Endothelial cell of umbilical vein (primary cell): ENCODE results near the gene SNAPC4. TPM values are rescaled to one million over a fixed set of nuclear protein-coding genes. Genes with fewer than 3 reads are reported as not detected.

ENCODE experiments used
- BruUV-seq: library from RNA; stranded (reverse); fragments of 400-500 nt; replicated peaks from 2 replicates; lab custom pipeline; 2021; lab: Mats Ljungman, UMichigan
- CTCF ChIA-PET: fragments of 300-600, 350-600 bp; sonication (Branson Sonifier 250); formaldehyde crosslinking; loops from one replicate; lab custom pipeline; 2021; ENCODE audit warnings: antibody characterized with exemption, inconsistent platforms; lab: Charles Lee
- POLR2A ChIA-PET: fragments of 300-600, 350-600 bp; sonication (Branson Sonifier 250); formaldehyde crosslinking; loops from one replicate; lab custom pipeline; 2021; ENCODE audit warnings: antibody characterized with exemption, inconsistent platforms; lab: Charles Lee
- DNase-seq: peaks from one replicate; pipeline ENCODE4 v3.0.0-alpha.2; 2011; ENCODE audit warnings: low read depth, low spot score
- FAIRE-seq: peaks from 2 replicates; lab custom pipeline; 2011; peaks lifted over from hg19 to GRCh38; lab: Jason Lieb, UNC
- H2AFZ ChIP-seq: 2 replicates; pipeline ENCODE4 v1.6.0; 2012; ENCODE audit warnings: low read depth, low read length, control low read depth, inconsistent platforms
- H3K27ac ChIP-seq: 2 replicates; pipeline ENCODE4 v1.5.1; 2011; ENCODE audit warnings: low read depth, mild to moderate bottlenecking, control low read depth, low read length, moderate library complexity; ENCODE audit not compliant: insufficient read depth
- H3K27me3 ChIP-seq, 2 experiments: 2 replicates each; pipeline versions ENCODE4 v1.6.0 to v1.6.1; 2011; ENCODE audit warnings: low read length in 2 of 2, mixed read lengths in 1 of 2; ENCODE audit not compliant: control insufficient read depth in 2 of 2, insufficient read depth in 2 of 2
- H3K36me3 ChIP-seq, 2 experiments: 2 replicates in 1 of 2; 3 replicates in 1 of 2; pipeline ENCODE4 v1.5.1; 2011; ENCODE audit warnings: low read length in 2 of 2, mild to moderate bottlenecking in 1 of 2, moderate library complexity in 1 of 2; ENCODE audit not compliant: control insufficient read depth in 2 of 2, insufficient read depth in 2 of 2; ENCODE audit errors: extremely low read depth in 1 of 2
- H3K4me1 ChIP-seq: 3 replicates; pipeline ENCODE4 v1.5.1; 2011; ENCODE audit warnings: mild to moderate bottlenecking, low read length; ENCODE audit not compliant: control insufficient read depth, insufficient read depth; ENCODE audit errors: extremely low read depth
- H3K4me2 ChIP-seq: 2 replicates; pipeline ENCODE4 v1.6.1; 2011; ENCODE audit warnings: low read length, control low read depth, mixed read lengths; ENCODE audit not compliant: insufficient read depth
- H3K4me3 ChIP-seq, 3 experiments: fragments of 200-600 bp in 1 of 3; sonication (generic), shearing (Covaris generic) in 1 of 3; replicated peaks in 1 of 3; 2 replicates each; pipeline ENCODE4 v1.5.1; 2011 to 2016; ENCODE audit warnings: control low read depth in 3 of 3, low read length in 3 of 3, mild to moderate bottlenecking in 2 of 3, inconsistent platforms in 1 of 3, low read depth in 1 of 3, moderate library complexity in 1 of 3; ENCODE audit not compliant: insufficient read depth in 1 of 3
- H3K79me2 ChIP-seq: 2 replicates; pipeline ENCODE4 v1.6.0; 2012; ENCODE audit warnings: low read length, inconsistent platforms; ENCODE audit not compliant: control insufficient read depth, insufficient read depth
- H3K9ac ChIP-seq: replicated peaks from 2 replicates; pipeline ENCODE3; 2011; ENCODE audit warnings: low read length, control low read depth; ENCODE audit not compliant: insufficient read depth; ENCODE audit errors: extremely low read depth
- H3K9me1 ChIP-seq: replicated peaks from 3 replicates; pipeline ENCODE4 v1.6.0; 2011; ENCODE audit warnings: mild to moderate bottlenecking, low read length; ENCODE audit not compliant: control insufficient read depth, insufficient read depth; ENCODE audit errors: extremely low read depth
- H3K9me3 ChIP-seq: replicated peaks from 2 replicates; pipeline ENCODE4 v1.5.1; 2012; ENCODE audit warnings: low read length, inconsistent platforms; ENCODE audit not compliant: control insufficient read depth, insufficient read depth
- H4K20me1 ChIP-seq: replicated peaks from 2 replicates; pipeline ENCODE3; 2011; ENCODE audit warnings: mild to moderate bottlenecking, low read length; ENCODE audit not compliant: control insufficient read depth, insufficient read depth; ENCODE audit errors: extremely low read depth
- EZH2 ChIP-seq: IDR thresholded peaks from 2 replicates; pipeline ENCODE4 v1.6.1; 2012; ENCODE audit warnings: borderline replicate concordance, low read depth, mild to moderate bottlenecking, moderate library complexity, low read length, inconsistent platforms; ENCODE audit not compliant: severe bottlenecking
- FOS ChIP-seq: IDR thresholded peaks from 2 replicates; pipeline ENCODE4 v1.6.1; 2011; ENCODE audit warnings: mild to moderate bottlenecking, low read length, moderate library complexity, borderline replicate concordance; ENCODE audit not compliant: insufficient read depth
- GATA2 ChIP-seq: IDR thresholded peaks from 2 replicates; pipeline ENCODE4 v1.7.0; 2011; ENCODE audit warnings: low read depth, mild to moderate bottlenecking, moderate library complexity, mixed read lengths, low read length; ENCODE audit not compliant: insufficient read length, insufficient read depth
- JUN ChIP-seq: IDR thresholded peaks from 2 replicates; pipeline ENCODE4 v1.6.1; 2011; ENCODE audit warnings: borderline replicate concordance, low read depth; ENCODE audit not compliant: insufficient read length, insufficient read depth
- MYC ChIP-seq: IDR thresholded peaks from one replicate; pipeline ENCODE4 v1.6.1; 2011; ENCODE audit warnings: mild to moderate bottlenecking, low read depth, low read length
- POLR2A ChIP-seq: IDR thresholded peaks from 2 replicates; pipeline ENCODE4 v1.6.1; 2012; ENCODE audit warnings: low read depth, mild to moderate bottlenecking, control low read depth, low read length
- POLR2AphosphoS5 ChIP-seq: IDR thresholded peaks from 2 replicates; pipeline ENCODE4 v1.6.1; 2012; ENCODE audit warnings: low read depth, mild to moderate bottlenecking, control low read depth, low read length, moderate library complexity; ENCODE audit not compliant: insufficient read depth
- dilution Hi-C: fragments of 300-500 bp; cut with MboI; formaldehyde crosslinking; loops from one replicate; pipeline ENCODE4 v1.15.0; 2019; ENCODE audit warnings: low sequenced_read_pairs; ENCODE audit not compliant: extremely low pct_ligation_motif_present
- intact Hi-C: fragments of 100-400 bp; cut with micrococcal nuclease; formaldehyde crosslinking; loops from one replicate; pipeline ENCODE4 v1.10.0; 2022
- polyA plus RNA-seq, 4 experiments: library from polyadenylated mRNA; depleted of rRNA in 3 of 4; stranded (reverse) in 3 of 4; unstranded in 1 of 4; fragments of >200 nt; gene quantifications; 2 replicates each; pipeline versions ENCODE4 v1.2.1 to v1.2.3, GENCODE V29; 2011 to 2012; ENCODE audit warnings: missing spikeins in 1 of 4
- total RNA-seq: library from RNA; stranded (reverse); gene quantifications from 2 replicates; pipeline ENCODE4 v1.2.3, GENCODE V29; 2021
- TF ChIP-seq, protein P1 (sequence below): IDR thresholded peaks from 2 replicates; pipeline ENCODE4 v1.6.1; 2011; ENCODE audit not compliant: insufficient read depth, insufficient read length
- TF ChIP-seq, protein P2 (sequence below), 2 donors: IDR thresholded peaks; 1 replicate in 1 of 2; 2 replicates in 1 of 2; pipeline ENCODE4 v1.5.1; 2011; ENCODE audit warnings: low read length in 2 of 2, mild to moderate bottlenecking in 2 of 2, moderate library complexity in 2 of 2, control low read depth in 1 of 2, inconsistent platforms in 1 of 2, low read depth in 1 of 2; ENCODE audit not compliant: insufficient read depth in 1 of 2; ENCODE audit errors: extremely low read depth in 1 of 2

SNAPC4 gene
- total and polyA plus RNA-seq, 2 donors (not counting 3 experiments of a cell fraction or from before 2014, with no cell fraction given) = 6.7 to 17.5 TPM

DNA sequence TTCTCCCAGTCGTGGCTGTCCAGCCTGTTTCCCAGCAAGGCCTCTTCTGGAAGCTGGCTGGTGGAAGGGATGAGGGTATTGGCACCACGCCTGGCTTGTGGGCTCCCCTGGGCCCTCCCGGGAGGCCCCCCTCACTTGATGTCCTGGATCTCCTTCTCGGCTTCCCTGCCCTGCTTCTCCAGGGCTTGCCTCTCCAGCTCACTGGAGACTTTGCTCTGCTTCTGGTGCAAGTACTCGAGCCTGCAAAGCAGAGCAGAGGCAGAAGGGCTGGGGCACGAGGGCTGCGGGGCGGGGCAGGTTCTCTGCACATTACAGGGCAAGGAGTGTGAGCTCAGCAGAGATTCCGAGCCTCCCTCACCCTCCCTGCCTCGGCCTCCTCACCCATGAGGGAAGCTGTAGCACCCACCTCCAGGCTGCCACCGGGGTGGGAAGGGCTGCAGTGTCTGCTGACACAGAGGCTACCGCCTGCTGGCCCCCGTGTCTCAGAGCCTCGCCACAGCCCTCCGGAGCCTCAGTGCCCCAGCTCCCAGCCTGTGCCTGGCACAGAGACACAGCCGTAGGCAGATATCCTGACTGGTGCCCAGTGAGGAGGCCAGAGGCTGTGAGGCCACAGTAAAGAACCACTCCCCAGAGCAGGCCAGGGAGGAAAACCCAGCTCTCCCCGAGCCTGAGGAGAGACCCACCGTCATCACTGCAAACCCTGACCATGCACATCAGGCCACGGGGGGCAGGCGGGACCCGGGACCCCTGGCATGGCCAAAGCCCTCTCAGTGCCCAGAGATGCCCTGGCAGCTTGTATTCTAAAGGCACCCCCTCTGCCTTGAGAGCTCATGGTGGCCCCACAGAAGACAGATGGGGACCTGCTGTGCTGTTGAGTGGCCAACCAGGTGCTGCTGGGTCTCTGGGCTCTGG lies 7.2 kb downstream of the SNAPC4 start:
- no peaks in the 10 kb centered on the region for H3K27me3 ChIP-seq
- no TSS peak for BruUV-seq
- CTCF ChIA-PET = interaction anchor here (0.8 to 0.9 kb wide), 2 partner anchors 30 to 53 kb away, joined by 3 read pairs; no protein-coding TSS in a partner anchor
- H3K4me1 ChIP-seq = no peaks in the 10 kb centered on the region
- peaks cover 1% of the 10 kb centered on the region for H3K79me2 ChIP-seq
- no peaks in the 10 kb centered on the region for H3K9me1 ChIP-seq
- no peak for DNase-seq
- H4K20me1 ChIP-seq = no peaks in the 10 kb centered on the region
- FAIRE-seq = no peak
- H3K36me3 ChIP-seq = peaks cover 9 to 75% of the 10 kb centered on the region in 2 experiments
- no peak overlapping the region for H3K9ac ChIP-seq
- H3K4me2 ChIP-seq = no peak overlapping the region
- no peak overlapping the region for H2AFZ ChIP-seq
- dilution Hi-C loops (no loop called here), intact Hi-C loops (no loop called here)
- no peak overlapping the region for H3K27ac ChIP-seq
- POLR2A ChIA-PET = no interaction called here
- H3K4me3 ChIP-seq = no peak overlapping the region
- TF ChIP-seq, protein P1, sequence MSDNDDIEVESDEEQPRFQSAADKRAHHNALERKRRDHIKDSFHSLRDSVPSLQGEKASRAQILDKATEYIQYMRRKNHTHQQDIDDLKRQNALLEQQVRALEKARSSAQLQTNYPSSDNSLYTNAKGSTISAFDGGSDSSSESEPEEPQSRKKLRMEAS = no peak
- TF ChIP-seq MYC (no peak), POLR2A (no peak), JUN (no peak), POLR2AphosphoS5 (no peak), GATA2 (no peak), EZH2 (no peak), FOS (no peak)
- TF ChIP-seq, protein P2, sequence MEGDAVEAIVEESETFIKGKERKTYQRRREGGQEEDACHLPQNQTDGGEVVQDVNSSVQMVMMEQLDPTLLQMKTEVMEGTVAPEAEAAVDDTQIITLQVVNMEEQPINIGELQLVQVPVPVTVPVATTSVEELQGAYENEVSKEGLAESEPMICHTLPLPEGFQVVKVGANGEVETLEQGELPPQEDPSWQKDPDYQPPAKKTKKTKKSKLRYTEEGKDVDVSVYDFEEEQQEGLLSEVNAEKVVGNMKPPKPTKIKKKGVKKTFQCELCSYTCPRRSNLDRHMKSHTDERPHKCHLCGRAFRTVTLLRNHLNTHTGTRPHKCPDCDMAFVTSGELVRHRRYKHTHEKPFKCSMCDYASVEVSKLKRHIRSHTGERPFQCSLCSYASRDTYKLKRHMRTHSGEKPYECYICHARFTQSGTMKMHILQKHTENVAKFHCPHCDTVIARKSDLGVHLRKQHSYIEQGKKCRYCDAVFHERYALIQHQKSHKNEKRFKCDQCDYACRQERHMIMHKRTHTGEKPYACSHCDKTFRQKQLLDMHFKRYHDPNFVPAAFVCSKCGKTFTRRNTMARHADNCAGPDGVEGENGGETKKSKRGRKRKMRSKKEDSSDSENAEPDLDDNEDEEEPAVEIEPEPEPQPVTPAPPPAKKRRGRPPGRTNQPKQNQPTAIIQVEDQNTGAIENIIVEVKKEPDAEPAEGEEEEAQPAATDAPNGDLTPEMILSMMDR (IDR thresholded peaks at IDR 0.05; ENCODE audit: extremely low read depth in 1 of 2, insufficient read depth in 1 of 2, low read depth in 1 of 2, low read length in 2 of 2) = no peak
- H3K9me3 ChIP-seq = no peaks in the 10 kb centered on the region
